NOMO-1 treated with DMSO at 0.1 percent for 48 hours (cell line): ENCODE measurements around the gene ATF5.

ENCODE experiments used
- DNase-seq: peaks from one replicate; lab custom pipeline; 2025; ENCODE audit not compliant: unreplicated experiment; lab: John Stamatoyannopoulos, UW

Gene ATF5

GRCh38 chr19:49929121-49929610 is at the start of gene ATF5, which contains the start of gene NUP62:
ATF5 (plus strand) TSS chr19:49929205; CDS start chr19:49930851, 1,646 bp downstream.
NUP62 (minus strand) TSS chr19:49929504; CDS start chr19:49909807, 19,697 bp downstream.
- DNase-seq, result peak; percentile 86

DNA sequence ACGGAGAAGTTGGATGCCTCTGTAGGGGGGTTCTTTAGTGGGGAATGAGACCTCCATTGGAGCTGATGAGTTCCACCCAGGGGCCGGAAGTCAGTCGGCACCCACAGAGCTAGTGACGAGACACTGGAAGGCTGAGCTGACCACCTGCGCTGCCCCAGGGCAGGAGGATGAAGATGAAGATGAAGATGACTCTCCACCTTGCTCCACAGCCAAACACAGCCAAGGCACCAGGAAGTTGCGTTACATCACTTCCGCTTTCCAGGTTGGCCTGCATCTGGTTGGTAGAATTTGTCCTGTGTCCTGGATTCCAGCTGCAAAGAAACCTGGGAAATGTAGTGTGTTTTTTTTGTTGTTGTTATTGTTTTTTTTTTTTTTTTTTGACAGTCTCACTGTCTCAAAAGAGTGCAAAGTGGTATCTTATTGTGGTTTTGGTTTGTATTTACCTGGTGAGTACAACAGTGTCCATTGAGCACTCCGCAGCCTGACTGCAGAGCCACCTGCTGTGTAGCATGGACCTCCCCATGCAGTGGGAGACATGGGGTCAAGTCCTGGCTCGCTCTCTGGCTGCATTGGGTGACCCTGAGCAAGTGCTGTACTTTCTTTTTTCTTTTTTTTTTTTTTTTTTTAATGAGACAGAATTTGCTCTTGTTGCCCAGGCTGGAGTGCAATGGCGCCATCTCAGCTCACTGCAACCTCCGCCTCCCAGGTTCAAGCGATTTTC is 49.6 kb upstream of the ATF5 start:
- peak; percentile 29 for DNase-seq

- DNase-seq, result no peak
Measured at GRCh38 chr19:49880162-49880869, 48.7 kb upstream of the ATF5 start.

GRCh38 chr19:49881186-49881585 is 47.8 kb upstream of the ATF5 start:
- no peak for DNase-seq

DNA sequence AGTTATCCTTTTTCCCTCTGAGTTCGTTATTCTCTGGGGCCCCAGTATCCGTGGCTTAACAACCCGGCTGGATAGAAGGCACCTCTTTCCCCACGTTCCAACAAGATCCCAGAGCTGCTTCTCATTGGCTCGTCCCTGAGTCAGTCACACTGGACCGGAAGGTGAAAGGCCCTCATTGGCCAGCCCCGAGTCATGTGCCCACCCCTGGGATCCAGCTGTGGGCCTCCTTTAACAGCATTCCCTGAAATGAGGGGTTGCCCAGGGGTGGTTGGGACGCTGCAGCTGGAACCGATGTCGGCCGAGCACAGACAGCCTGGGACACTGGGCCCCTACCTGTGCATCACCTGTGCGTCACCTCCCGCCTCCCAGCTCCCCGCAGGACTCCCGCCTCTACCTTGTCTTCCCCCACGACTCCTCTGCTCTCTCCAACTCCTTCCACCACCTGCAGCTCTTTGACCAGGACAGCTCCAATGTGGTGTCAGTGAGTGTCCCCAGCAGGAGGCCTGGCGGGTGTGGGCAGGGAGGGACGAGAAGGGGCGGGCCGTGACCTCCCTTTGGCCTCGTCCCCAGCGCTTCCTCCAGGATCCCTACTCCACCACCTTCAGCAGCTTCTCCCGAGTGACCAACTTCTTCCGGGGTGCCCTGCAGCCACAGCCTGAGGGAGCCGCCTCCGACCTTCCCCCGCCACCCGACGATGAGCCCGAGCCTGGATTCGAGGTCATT is 47.2 kb upstream of the ATF5 start:
- DNase-seq, result no peak

- DNase-seq, result no peak
Measured at GRCh38 chr19:49882643-49883042, 46.4 kb upstream of the ATF5 start.

DNA sequence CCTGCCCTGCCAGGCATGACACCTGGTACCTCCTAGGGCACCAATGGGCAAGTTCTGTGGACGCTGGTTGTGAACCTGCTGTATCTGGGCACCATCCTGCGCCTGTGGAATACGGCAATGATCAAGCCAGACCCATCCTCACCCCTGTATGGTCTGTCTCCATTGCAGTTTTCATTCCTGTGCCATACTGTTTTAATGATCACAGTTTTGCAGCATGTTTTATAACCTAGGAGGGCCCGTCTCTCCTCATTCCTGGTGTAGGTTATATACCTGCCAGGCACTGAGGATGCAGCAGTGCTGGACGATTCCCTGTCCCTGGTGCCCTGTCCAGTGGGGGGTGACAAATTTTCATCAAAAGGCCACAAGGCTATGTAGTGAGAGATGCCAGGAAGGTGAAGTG is 45.9 kb upstream of the ATF5 start:
- DNase-seq, result no peak

DNA sequence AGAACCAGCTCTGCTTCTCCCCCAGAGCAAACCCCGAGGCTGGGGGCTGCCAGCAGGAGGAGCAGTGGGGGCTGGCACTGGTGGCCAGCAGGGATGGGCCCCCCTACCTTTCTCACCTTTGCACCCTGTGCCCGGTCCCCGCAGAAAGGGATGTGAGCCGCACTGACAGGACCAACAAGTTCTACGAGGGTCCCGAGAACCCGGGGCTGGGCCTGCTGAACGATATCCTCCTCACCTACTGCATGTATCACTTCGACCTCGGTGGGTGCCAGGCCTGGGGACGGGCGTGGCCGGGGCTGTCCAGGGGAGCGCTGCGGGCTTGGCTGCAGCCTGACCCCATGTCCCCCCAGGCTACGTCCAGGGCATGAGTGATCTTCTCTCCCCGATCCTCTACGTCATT is 44.9 kb upstream of the ATF5 start:
- no peak for DNase-seq

- no peak for DNase-seq
Measured at GRCh38 chr19:49884760-49885159, 44.2 kb upstream of the ATF5 start.

- no peak for DNase-seq
Measured at GRCh38 chr19:49887037-49887664, 41.9 kb upstream of the ATF5 start.

GRCh38 chr19:49887665-49888509 is 41.1 kb upstream of the ATF5 start:
- no peak for DNase-seq

DNA sequence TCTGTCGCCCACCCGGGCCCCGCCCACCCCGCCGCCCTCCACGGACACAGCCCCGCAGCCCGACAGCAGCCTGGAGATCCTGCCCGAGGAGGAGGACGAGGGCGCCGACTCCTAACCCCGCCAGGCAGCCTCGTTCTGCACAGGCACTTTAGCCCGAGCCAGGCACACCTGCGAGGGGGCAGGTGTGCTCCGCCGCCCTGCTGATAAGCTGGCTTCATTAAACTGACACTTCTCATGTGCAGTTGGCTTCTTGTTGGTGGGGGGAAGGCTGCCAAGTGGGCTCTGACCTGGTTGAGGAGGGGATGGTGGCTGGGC is 40.5 kb upstream of the ATF5 start:
- no peak for DNase-seq

GRCh38 chr19:49889038-49889686 is 39.8 kb upstream of the ATF5 start:
- no peak for DNase-seq

DNA sequence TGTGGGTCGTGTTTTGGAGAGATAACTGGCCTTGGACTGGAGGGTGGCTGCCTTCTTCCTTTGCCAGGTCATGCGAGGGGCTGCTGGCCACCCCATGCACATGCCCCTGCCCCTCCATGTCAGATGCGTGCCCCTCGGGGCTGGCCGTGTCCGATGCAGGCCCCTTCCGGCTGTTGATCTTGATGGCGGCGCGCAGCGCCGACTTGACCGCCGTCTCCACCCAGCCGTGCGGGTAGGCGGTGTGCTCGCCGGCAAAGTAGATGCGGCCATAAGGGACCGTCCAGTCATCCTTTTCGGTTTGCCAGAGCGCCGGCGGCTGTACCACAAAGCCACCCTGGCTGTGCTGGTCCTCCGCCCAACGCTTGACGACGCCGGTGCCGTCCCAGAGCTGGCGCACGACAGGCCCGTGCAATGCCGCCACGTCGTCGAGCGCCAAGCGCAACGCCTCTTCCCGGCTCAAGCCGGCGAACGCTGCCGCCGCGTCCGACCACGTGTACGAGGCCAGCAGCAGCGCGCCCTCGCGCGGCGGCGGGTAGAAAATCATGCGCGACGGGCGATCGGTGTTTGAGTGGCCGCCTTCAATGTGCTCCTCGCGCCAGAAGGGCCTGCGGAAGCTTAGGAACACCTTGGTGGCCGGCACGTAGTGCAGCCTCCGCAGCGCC is 39.2 kb upstream of the ATF5 start:
- DNase-seq, result no peak

GRCh38 chr19:49890349-49891311 is 38.4 kb upstream of the ATF5 start:
- DNase-seq, result no peak

- DNase-seq, result no peak
Measured at GRCh38 chr19:49891393-49891792, 37.6 kb upstream of the ATF5 start.

DNA sequence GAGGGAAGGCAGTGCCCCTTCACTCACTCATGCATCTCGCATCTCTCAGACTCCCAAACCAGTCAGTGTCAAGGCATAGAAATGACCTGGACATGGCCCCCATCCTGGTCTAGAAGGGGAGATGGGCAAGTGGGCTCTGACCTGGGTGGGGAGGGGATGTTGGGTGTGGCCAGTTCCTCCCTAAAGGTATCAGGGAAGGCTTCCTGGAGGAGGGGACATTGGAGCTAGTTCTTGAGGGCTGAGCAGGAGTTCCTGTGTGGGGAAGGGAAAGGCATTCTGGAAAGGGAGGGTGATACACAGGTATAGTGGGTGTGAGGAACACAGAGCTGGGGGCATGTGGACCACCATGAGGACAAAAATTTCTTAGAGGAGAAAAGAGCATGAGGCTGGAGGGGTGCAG is 36.3 kb upstream of the ATF5 start:
- no peak for DNase-seq

DNA sequence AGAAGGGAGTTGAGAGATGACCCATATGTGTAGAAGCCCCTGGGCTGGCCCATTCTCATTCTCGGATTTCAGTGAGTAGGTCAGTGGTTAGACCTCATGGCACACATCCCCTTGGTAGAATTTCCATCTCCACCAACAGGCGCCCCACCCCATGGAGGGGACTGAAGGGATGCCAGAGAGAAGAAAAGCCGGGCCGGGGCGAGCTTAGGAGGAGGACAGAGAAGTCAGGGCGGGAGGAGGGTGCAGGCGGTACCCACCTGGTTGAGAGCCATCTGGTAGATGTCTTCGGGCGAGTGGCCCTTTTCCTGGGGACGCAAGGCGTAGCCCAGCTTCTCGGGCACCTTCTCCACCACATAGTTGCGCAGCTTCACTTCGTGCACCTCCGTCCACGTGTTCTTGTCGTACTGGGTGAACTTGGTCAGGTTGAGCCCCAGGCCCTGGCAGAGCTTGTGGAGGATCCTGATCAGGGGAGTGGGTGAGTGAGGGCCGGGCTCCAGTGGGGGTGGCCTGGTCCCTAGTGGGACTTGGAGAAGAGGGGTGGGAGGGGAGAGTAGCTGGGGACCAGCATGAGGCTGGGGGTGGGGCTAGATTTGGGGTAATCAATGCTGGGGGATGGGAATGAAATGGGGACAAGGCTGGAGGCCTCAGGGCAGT is 34.9 kb upstream of the ATF5 start:
- no peak for DNase-seq
